HT-29 (cell line): Measurements from ENCODE around the gene PPIH. TPM values are rescaled to one million over a fixed set of nuclear protein-coding genes. Genes with fewer than 3 reads are reported as not detected.
A peak's percentile ranks its signal among the peaks of the same experiment; 100 is the strongest.
"Not testable (repeated sequence)": the region's sequence is repeated elsewhere in the genome, so short reads cannot be mapped to it uniquely, and the experiment has no call there.

Source experiments
- DNase-seq: peaks from one replicate; pipeline ENCODE4 v3.0.0-alpha.2; 2015; ENCODE audit warnings: low spot score
- total RNA-seq: library from RNA; depleted of rRNA; stranded (reverse); fragments of >200 nt; shearing (Covaris generic); gene quantifications from 2 replicates; pipeline ENCODE4 v1.2.3, GENCODE V29; 2014; rRNA removed

The PPIH gene
- 61.2 and 61.7 TPM in 2 replicates for total RNA-seq

DNA sequence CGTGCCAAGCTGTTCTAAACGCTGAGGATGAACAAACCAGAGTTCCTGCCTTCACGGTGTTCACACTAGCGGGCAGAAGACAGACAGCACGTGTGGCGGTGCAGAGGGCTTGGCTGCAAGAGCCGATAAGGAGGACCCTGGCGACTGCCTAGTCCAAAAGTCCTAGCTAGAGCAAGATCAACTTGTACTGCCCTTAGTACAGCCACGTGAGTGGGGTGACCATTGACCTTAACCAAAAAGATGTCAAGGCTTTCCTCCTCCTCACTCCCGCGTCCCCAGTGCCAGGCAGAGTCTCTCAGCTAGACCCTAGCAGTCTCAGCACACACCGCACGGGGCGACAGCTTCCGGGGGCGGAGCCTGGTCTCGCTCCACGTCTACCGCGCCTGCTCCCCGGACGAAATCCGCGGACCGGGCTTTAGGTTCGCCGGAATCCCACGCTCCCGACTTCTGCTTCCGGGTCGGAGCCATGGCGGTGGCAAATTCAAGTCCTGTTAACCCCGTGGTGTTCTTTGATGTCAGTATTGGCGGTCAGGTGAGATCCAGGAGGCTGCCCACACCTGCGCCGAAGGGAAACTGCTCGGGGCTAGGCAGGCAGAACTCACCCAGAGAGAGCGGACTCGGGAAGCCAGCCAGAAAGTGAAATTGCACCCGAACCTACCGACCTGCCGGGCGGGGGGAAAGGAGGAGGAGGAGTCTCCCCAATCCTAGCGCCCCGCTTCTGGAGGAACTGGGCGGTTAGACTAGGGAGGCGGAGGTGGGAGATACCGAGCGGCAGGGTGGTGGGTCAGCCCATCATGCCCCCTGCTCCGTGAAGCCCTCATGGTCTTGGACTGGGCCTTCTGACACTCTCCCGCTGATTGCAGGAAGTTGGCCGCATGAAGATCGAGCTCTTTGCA lies at the start of gene PPIH:
Gene PPIH, plus strand, starts transcription at position 443 of the 896 bp plus-strand sequence. Its CDS starts 24 bp downstream, at position 467.
- peak; percentile 96 for DNase-seq

DNA sequence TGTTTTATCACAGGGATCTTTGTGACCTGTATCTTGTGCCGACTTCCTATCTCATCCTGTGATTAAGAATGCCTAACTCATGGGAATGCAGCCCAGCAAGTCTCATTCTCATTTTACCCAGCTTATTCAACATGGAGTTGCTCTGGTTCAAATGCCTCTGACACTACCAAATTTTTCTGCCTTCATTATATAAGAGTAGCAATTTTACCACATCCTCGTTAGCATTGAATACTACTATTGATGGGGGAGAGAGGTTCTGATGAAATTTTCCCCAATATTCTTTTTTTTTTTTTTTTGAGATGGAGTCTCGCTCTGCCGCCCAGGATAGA lies 44.5 kb upstream of the PPIH start:
- DNase-seq, result no peak

- no peak for DNase-seq
Measured at GRCh38 chr1:42618866-42619265, 39.4 kb upstream of the PPIH start.

GRCh38 chr1:42620307-42620706 lies 37.9 kb upstream of the PPIH start:
- no peak for DNase-seq

DNA sequence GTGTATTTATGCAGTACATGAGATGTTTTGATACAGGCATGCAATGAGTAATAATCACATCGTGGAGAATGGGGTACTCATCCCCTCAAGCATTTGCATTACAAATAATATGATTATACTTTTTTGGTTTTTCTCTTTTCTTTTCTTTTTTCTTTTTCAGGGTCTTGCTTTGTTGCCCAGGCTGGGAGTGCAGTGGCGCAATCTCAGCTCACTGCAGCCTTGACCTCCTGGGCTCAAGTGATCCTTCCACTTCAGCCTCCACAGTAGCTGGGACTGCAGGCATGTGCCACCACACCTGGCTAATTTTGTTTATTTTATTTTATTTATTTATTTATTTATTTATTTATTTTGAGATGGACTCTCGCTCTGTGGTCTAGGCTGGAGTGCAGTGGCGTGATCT lies 37.0 kb upstream of the PPIH start:
- not testable (repeated sequence) for DNase-seq

DNA sequence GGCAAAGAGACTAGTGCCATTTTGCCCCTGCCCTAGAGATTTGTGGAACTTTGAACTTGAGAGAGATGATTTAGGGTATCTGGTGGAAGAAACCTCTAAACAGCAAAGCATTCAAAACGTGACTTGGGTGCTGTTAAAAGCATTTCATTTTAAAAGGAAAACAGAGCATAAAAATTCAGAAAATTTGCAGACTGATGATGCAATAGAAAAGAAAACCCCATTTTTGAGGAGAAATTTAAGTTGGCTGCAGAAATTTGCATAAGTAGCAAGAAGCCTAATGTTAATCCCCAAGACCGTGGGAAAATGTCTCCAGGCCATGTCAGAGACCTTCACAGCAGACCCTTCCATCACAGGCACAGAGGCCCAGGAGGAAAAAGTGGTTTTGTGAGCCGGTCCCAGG lies 31.0 kb upstream of the PPIH start:
- not testable (repeated sequence) for DNase-seq

- DNase-seq, result no peak
Measured at GRCh38 chr1:42639116-42639515, 19.1 kb upstream of the PPIH start.

DNA sequence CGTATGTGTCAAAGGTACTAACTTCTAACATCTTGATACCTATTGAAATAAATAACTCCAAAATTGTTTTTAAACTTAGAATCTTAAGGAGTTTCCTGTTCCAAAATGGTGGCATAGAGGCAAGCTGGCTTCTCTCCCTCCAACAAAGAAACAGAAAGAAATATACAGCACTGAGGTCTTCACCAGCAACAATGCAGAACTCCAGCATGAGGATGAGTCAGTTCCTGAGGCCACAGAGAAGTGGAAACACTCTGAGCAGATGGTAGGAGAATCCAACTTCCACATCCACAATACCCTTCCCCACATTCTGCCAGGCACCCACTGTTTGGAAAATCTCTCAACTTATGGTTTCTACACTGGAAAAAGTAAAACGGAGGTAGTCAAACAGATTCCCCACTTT lies 12.2 kb upstream of the PPIH start:
- no peak for DNase-seq

GRCh38 chr1:42657201-42657600 lies 1.0 kb upstream of the PPIH start:
- no peak for DNase-seq

GRCh38 chr1:42658877-42659337 lies 684 bp downstream of the PPIH start:
- peak; percentile 50 for DNase-seq

DNA sequence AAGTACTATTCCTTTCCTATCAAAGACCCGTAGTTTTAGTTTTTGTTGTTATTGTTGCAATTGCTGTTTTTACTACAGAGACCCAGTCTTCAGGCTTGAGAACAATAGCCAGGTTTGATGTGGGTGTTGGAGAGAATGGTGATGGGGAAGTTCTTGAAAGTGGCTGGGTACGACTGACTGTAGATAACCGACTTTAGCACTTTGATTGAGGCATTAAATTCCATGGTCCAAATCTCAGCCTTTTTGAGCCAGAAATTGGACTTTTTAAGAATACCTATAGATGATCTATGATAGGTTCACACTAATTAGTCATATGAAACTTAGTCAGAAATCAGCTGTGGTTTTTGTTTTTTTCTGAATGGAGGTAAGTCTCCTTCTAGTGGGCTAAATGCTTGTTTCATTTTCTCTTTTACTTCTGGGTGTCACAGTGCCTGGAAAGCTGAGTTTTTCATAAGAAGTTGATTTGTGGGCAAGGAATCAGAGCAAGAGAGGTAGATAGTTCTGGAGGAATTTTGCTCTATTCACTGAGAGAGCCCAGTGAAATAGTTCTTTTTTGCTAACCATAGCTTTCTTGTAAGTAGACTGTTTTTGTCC lies 2.8 kb downstream of the PPIH start:
- DNase-seq, result no peak

- DNase-seq, result no peak
Measured at GRCh38 chr1:42669936-42670335, 11.7 kb downstream of the PPIH start.

- no peak for DNase-seq
Measured at GRCh38 chr1:42670425-42670824, 12.2 kb downstream of the PPIH start.

GRCh38 chr1:42674214-42674613 lies 16.0 kb downstream of the PPIH start:
- DNase-seq, result no peak

- no peak for DNase-seq
Measured at GRCh38 chr1:42674682-42675081, 16.5 kb downstream of the PPIH start.

GRCh38 chr1:42675467-42675866 lies 17.2 kb downstream of the PPIH start:
- no peak for DNase-seq

DNA sequence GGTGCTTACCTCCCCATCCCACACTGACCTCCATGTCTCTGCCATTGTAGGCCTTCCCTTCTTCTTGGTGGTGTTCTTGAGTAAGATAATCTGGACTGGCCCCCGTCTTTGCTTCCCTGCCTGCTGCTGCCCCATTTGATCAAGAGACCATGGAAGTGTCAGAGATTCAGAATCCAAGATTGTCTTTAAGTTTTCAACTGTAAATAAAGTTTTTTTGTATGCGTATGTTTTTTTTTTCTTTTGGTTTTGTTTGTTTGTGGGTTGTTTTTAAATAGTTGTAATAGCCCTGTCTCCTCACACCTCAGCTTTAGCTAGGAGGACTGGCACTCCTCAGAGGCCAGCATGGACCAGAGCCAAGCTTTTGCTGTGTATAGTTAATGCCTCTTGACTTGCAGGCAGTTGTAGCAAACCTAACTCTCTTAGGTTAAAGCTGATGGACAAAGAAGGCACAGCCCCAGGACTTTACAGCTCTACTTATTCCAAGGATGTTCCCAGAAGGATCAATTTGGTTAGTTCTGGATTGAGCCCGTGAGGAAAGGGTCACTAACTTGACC lies 18.4 kb downstream of the PPIH start:
- DNase-seq, result no peak

GRCh38 chr1:42679364-42679983 lies 21.3 kb downstream of the PPIH start:
- DNase-seq, result no peak

DNA sequence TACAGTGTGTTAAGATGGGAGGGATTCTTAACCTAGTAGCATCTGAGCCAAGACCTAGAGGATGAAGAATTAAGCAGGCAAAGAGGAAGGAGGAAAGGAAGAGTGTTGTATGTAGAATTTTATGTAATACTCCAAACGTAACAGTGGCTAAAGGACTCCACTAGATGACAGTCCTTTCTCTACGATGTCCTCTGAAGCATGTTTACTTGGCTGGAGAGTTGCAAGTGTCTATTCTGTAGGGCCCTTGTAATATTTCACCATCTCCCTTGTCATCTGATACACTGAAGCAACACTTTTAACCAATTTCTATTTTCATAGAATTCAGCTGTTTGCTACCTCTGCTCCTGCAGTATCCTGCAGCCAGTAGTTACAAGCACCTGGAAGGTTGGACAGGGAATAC lies 21.8 kb downstream of the PPIH start:
- DNase-seq, result no peak

GRCh38 chr1:42680921-42681683 lies 22.9 kb downstream of the PPIH start:
- no peak for DNase-seq

DNA sequence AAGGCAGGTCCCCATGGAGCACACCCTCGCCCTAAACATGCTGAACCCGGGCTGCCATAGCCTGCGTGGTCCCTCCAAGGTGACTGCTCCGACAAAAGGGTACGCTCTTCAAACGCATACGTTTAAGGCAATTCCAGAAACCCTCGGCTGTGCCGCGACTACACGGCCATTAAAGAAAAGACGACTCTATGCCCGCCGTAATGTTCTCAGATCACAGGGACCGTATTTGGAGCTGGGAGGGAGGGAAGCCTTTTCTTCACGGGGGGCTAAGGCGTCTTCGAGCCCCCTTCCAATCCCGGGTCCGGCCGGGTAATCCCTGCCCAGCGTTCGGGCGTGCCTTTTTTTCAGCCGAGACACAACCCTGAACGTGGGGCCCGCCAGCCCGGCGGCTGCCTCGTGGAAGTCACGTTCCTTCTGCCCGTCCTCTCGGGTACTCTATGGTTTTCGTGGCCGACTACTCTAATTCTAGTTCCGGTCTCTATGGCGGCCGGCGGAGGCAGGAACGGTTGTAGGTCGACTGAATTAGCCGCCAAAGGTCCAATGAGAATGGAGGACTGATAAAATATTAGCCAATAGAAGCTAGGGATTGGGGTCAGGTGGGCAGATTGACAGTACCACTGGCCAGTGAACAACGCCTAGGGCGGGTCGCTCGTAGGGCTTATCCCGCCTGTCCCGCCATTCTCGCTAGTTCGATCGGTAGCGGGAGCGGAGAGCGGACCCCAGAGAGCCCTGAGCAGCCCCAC lies 23.7 kb downstream of the PPIH start, which contains the start of gene YBX1:
Gene YBX1, plus strand, starts transcription at position 678 of the 743 bp plus-strand sequence. CDS start 148 bp downstream, outside the sequence.
- peak; percentile 99 for DNase-seq
